ENCODE measurements around the gene ELOVL7.

ELOVL7 gene

DNA sequence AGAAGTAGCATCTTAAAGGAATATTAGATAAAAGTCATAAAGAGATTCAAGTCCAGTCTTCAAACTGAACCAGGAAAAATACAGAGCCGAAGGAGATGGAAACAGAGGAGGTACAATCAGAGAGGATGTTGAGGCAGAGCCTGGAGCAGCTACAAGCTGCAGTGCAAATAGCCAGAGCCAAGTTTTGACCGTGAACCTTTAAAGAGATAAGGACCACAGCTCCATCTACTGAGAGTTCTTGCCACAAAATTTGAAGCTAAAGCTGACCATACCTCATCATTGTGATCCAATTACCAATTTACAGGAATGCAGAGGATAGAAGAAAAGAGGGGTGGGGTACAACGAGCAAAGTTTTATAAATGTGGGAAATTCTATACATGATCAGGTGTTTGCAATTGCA is 133.7 kb downstream of the ELOVL7 start:
- no peak for DNase-seq

DNA sequence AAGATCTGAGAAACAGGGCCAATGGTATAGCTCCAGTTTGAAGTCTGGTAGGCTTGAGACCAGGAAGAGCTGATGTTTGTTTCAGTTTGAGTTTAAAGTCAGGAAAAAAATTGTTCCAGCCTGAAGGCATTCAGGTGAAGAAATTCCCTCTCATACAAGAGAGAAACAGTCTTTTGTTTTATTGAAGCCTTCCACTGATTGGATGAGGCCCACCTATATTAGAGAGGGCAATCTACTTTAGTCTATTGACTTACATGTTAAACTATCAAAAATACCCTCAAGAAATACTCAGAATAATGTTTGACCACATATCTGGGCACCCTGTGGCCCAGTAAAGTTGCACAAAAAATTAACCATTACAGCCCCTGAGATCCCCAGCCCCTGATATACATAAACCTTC is 138.9 kb downstream of the ELOVL7 start:
- DNase-seq = no peak

DNA sequence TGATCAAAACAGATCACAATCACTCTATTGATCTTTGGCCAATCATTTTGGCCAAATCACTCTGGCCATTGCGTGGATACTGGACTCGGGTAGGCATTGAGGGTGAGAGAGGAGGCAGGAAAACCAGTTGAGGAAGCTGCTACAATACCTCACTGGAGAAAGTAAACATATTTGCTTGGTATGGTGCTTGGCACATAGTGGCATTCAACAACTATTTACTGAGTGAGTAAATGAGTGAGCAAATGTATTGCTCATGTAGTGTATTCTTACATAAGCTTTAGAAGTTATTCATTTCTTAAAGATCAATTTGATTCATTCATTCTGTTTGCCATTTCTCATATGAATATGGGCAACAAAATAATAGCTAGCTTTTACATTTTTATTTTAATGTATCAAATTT is 140.1 kb downstream of the ELOVL7 start:
- DNase-seq = no peak

All from right forelimb (tissue), 1 donor.